CD14-positive monocyte (primary cell): ENCODE data around the gene IFNA4. TPM values are rescaled to one million over a fixed set of nuclear protein-coding genes. Genes with fewer than 3 reads are reported as not detected.
"Not testable (repeated sequence)": the region's sequence is repeated elsewhere in the genome, so short reads cannot be mapped to it uniquely, and the experiment has no call there.

Experiments used
- DNase-seq, 3 donors: peaks; one replicate each; pipeline ENCODE4 v3.0.0-alpha.2; 2011 to 2022
- H2AFZ ChIP-seq: 2 replicates; pipeline ENCODE4 v1.6.0; 2012; ENCODE audit warnings: mild to moderate bottlenecking, low read depth, low read length, inconsistent platforms; ENCODE audit not compliant: insufficient read depth, poor library complexity, severe bottlenecking
- H3K27ac ChIP-seq, 2 donors: 1 replicate in 1 of 2; 2 replicates in 1 of 2; pipeline ENCODE4 v1.5.1; 2012 to 2013; ENCODE audit warnings: low read length in 2 of 2, control low read depth in 1 of 2, inconsistent platforms in 1 of 2, low read depth in 1 of 2, mild to moderate bottlenecking in 1 of 2
- H3K27me3 ChIP-seq, 2 donors: one replicate each; pipeline versions ENCODE4 v1.6.0 to v1.6.1; 2011 to 2013; ENCODE audit warnings: low read length in 2 of 2; ENCODE audit not compliant: control insufficient read depth in 2 of 2, insufficient read depth in 2 of 2
- H3K36me3 ChIP-seq, 2 donors: replicated peaks in 1 of 2; 1 replicate in 1 of 2; 2 replicates in 1 of 2; pipeline versions ENCODE4 v1.5.1 to v1.6.1; 2012 to 2013; ENCODE audit warnings: low read length in 2 of 2, control low read depth in 1 of 2, inconsistent platforms in 1 of 2, mild to moderate bottlenecking in 1 of 2; ENCODE audit not compliant: insufficient read depth in 2 of 2, control insufficient read depth in 1 of 2
- H3K4me1 ChIP-seq, 2 donors: 1 replicate in 1 of 2; 2 replicates in 1 of 2; pipeline versions ENCODE4 v1.5.1 to v1.6.1; 2012 to 2013; ENCODE audit warnings: low read length in 2 of 2, control low read depth in 1 of 2, inconsistent platforms in 1 of 2, mild to moderate bottlenecking in 1 of 2, moderate library complexity in 1 of 2; ENCODE audit not compliant: insufficient read depth in 2 of 2, control insufficient read depth in 1 of 2
- H3K4me2 ChIP-seq: replicated peaks from 2 replicates; pipeline ENCODE3; 2012; ENCODE audit warnings: low read length, moderate library complexity, mild to moderate bottlenecking; ENCODE audit not compliant: poor library complexity, severe bottlenecking; ENCODE audit errors: extremely low read depth
- H3K4me3 ChIP-seq, 3 experiments: fragments of 200-600 bp in 1 of 3; sonication (generic) in 1 of 3; replicated peaks in 1 of 3; 1 replicate in 2 of 3; 2 replicates in 1 of 3; pipeline ENCODE4 v1.5.1; 2011 to 2013; ENCODE audit warnings: low read length in 3 of 3, mild to moderate bottlenecking in 3 of 3, control low read depth in 2 of 3, low read depth in 2 of 3, inconsistent platforms in 1 of 3, moderate library complexity in 1 of 3
- H3K79me2 ChIP-seq: 2 replicates; pipeline ENCODE4 v1.6.0; 2012; ENCODE audit warnings: mild to moderate bottlenecking, control low read depth, inconsistent platforms, low read length, moderate library complexity; ENCODE audit not compliant: insufficient read depth
- H3K9ac ChIP-seq: 2 replicates; pipeline ENCODE4 v1.6.0; 2017; ENCODE audit warnings: low read length, mild to moderate bottlenecking; ENCODE audit not compliant: insufficient read depth, poor library complexity, severe bottlenecking
- H3K9me3 ChIP-seq, 2 donors: replicated peaks in 1 of 2; 1 replicate in 1 of 2; 2 replicates in 1 of 2; pipeline versions ENCODE4 v1.5.1 to v1.6.1; 2012 to 2013; ENCODE audit warnings: low read length in 2 of 2, control low read depth in 1 of 2; ENCODE audit not compliant: control insufficient read depth in 1 of 2, insufficient read depth in 1 of 2
- H4K20me1 ChIP-seq: 2 replicates; pipeline ENCODE4 v1.6.0; 2012; ENCODE audit warnings: mild to moderate bottlenecking, low read length, control low read depth, moderate library complexity; ENCODE audit not compliant: insufficient read depth
- H3K27ac Mint-ChIP-seq, 7 donors: one replicate each; pipeline ENCODE4 v1.8.0; 2020; ENCODE audit warnings: mild to moderate bottlenecking in 7 of 7, mixed read lengths in 7 of 7, moderate library complexity in 6 of 7, inconsistent platforms in 2 of 7
- H3K27me3 Mint-ChIP-seq, 3 donors: one replicate each; pipeline ENCODE4 v1.8.0; 2021 to 2022; ENCODE audit warnings: low read depth in 3 of 3, mild to moderate bottlenecking in 3 of 3, mixed read lengths in 3 of 3, moderate library complexity in 3 of 3, inconsistent platforms in 1 of 3
- H3K36me3 Mint-ChIP-seq, 2 donors: one replicate each; pipeline ENCODE4 v1.8.0; 2020; ENCODE audit warnings: mixed read lengths in 2 of 2, inconsistent platforms in 1 of 2, mild to moderate bottlenecking in 1 of 2
- H3K4me1 Mint-ChIP-seq: one replicate; pipeline ENCODE4 v1.8.0; 2020; ENCODE audit warnings: mild to moderate bottlenecking, mixed read lengths
- H3K4me3 Mint-ChIP-seq, 2 donors: one replicate each; pipeline ENCODE4 v1.8.0; 2020; ENCODE audit warnings: mild to moderate bottlenecking in 2 of 2, mixed read lengths in 2 of 2, moderate library complexity in 1 of 2
- H3K9me3 Mint-ChIP-seq, 7 donors: one replicate each; pipeline ENCODE4 v1.8.0; 2020 to 2022; ENCODE audit warnings: mixed read lengths in 7 of 7, mild to moderate bottlenecking in 6 of 7, moderate library complexity in 6 of 7, inconsistent platforms in 2 of 7
- WGBS: methylation state at CpG from one replicate; pipeline ENCODE4 v1.1.5; 2013; ENCODE audit warnings: missing lambda C conversion rate; ENCODE audit not compliant: insufficient coverage; 5-methylcytosine and 5-hydroxymethylcytosine counted together
- intact Hi-C, 2 donors: fragments of 100-400 bp; cut with micrococcal nuclease; formaldehyde crosslinking; loops; one replicate each; pipeline versions ENCODE4 v1.15.0 to v1.15.1; 2023
- polyA minus RNA-seq: library from RNA; depleted of rRNA, polyadenylated mRNA; stranded (reverse); fragments of >200 nt; gene quantifications from 2 replicates; pipeline ENCODE4 v1.2.3, GENCODE V29; 2012
- polyA plus RNA-seq, 3 donors: library from polyadenylated mRNA; depleted of rRNA in 1 of 3; unstranded in 2 of 3; stranded (reverse) in 1 of 3; fragments of 300-500 nt in 2 of 3; fragments of >200 nt in 1 of 3; fragmentation: Illumina TruSeq in 2 of 3; gene quantifications; 1 replicate in 2 of 3; 2 replicates in 1 of 3; pipeline ENCODE4 v1.2.3, GENCODE V29; 2012 to 2021
- total RNA-seq, 12 experiments: library from RNA in 1 of 12; stranded (reverse) in 1 of 12; fragments of 120-200 nt in 1 of 12; gene quantifications; one replicate each; pipeline ENCODE4 v1.2.4 and lab custom pipeline; 2013 to 2026; ENCODE audit warnings: mixed read lengths in 6 of 12, inconsistent platforms in 1 of 12

IFNA4 gene
- not detected for total RNA-seq (2013)
- polyA plus RNA-seq (not detected), polyA minus RNA-seq (not detected in 2 replicates), total RNA-seq (lab: John Stamatoyannopoulos, UW) (0 to 0.69 (median 0) reads per million in 11 experiments)

DNA sequence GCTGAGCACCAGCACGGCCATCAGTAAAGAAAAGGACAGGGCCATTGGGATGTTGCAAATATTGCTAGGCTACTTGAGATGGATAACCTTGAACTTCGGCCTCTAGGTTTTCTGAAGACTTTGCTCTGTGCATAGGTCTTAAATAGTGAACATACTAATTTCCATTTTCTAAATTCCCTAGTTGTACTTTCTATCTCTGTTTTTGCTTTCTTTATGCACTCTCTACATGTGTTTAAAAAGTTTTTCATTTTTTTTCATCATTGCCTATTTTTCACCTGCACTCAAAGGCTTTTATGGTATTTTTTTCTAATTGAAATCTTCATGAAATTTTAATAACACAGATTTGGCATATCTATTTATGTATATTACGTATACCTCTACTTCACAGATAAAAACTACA lies at the start of gene IFNA4:
TSS of gene IFNA4 (minus strand) at position 101 of the 400 bp plus-strand sequence. CDS start at position 45, 56 bp downstream.
- H3K27me3 Mint-ChIP-seq, H3K36me3 ChIP-seq, H3K9ac ChIP-seq, H3K9me3 ChIP-seq, H4K20me1 ChIP-seq, DNase-seq, H3K27me3 ChIP-seq, H3K4me3 ChIP-seq, H3K79me2 ChIP-seq, H3K4me2 ChIP-seq, intact Hi-C loops, H3K4me1 ChIP-seq, H2AFZ ChIP-seq, H3K27ac ChIP-seq, H3K9me3 Mint-ChIP-seq, H3K4me3 Mint-ChIP-seq, H3K36me3 Mint-ChIP-seq: not testable (repeated sequence)
- H3K27ac Mint-ChIP-seq: peak within 1 kb of the TSS in 1 of 7 donors; percentile 14
- peaks cover 25% of the 10 kb centered on the region for H3K4me1 Mint-ChIP-seq
- whole genome bisulfite sequencing: no CpG with 5 or more reads among the region's 3 CpGs

- H3K27ac ChIP-seq, H3K79me2 ChIP-seq, H3K9ac ChIP-seq, H4K20me1 ChIP-seq, H3K4me2 ChIP-seq, H2AFZ ChIP-seq, H3K36me3 Mint-ChIP-seq, DNase-seq, H3K9me3 Mint-ChIP-seq, H3K27ac Mint-ChIP-seq, H3K4me3 Mint-ChIP-seq, H3K9me3 ChIP-seq, H3K4me3 ChIP-seq, H3K36me3 ChIP-seq, intact Hi-C loops: not testable (repeated sequence)
- H3K4me1 ChIP-seq: peaks cover 16 to 19% of the 10 kb centered on the region in 2 donors
- Mint-ChIP-seq H3K4me1 (peaks cover 18% of the 10 kb centered on the region), H3K27me3 (peaks cover 11 to 22% (median 18%) of the 10 kb centered on the region in 3 donors)
- peaks cover 6 to 16% of the 10 kb centered on the region in 2 donors for H3K27me3 ChIP-seq
- no CpG with 5 or more reads among the region's 1 CpG for WGBS
These were observed 49.0 kb upstream of the IFNA4 start for GRCh38 chr9:21236360-21236714.
